Activated naive CD4-positive, alpha-beta T cell treated with Interleukin-2 at 50 U/mL for 16 hours (primary cell): Measurements from ENCODE around the gene ASB16.

ENCODE experiments used
- DNase-seq: peaks from one replicate; pipeline ENCODE4 v3.0.0-alpha.2; 2020

The ASB16 gene

GRCh38 chr17:44211281-44212265, 41.1 kb downstream of the ASB16 start:
- DNase-seq: no peak

GRCh38 chr17:44212507-44213402, 42.3 kb downstream of the ASB16 start:
- DNase-seq: no peak

GRCh38 chr17:44213403-44214229, 43.1 kb downstream of the ASB16 start:
- DNase-seq: no peak

GRCh38 chr17:44214230-44214494, 43.7 kb downstream of the ASB16 start:
- no peak for DNase-seq

- no peak for DNase-seq
These were observed 44.4 kb downstream of the ASB16 start for GRCh38 chr17:44214896-44215295.

- no peak for DNase-seq
These were observed 45.7 kb downstream of the ASB16 start for GRCh38 chr17:44216173-44216572.

- DNase-seq: no peak
These were observed 46.2 kb downstream of the ASB16 start for GRCh38 chr17:44216694-44217093.

GRCh38 chr17:44217738-44218343, 47.3 kb downstream of the ASB16 start:
- DNase-seq: no peak

GRCh38 chr17:44218344-44219107, 48.0 kb downstream of the ASB16 start:
- peak; percentile 85 for DNase-seq

GRCh38 chr17:44219108-44219615, 48.7 kb downstream of the ASB16 start:
- DNase-seq: peak; percentile 73

GRCh38 chr17:44219616-44220212, 49.2 kb downstream of the ASB16 start, which contains the start of gene UBTF:
Gene UBTF, minus strand, starts transcription at chr17:44219675. Its CDS starts 1,446 bp downstream, at chr17:44218229.
- peak; percentile 72 for DNase-seq

GRCh38 chr17:44220213-44221083, 49.9 kb downstream of the ASB16 start:
- DNase-seq: peak; percentile 61

GRCh38 chr17:44221084-44221861, 50.8 kb downstream of the ASB16 start:
- peak; percentile 69 for DNase-seq

GRCh38 chr17:44221862-44222111, 51.3 kb downstream of the ASB16 start:
- DNase-seq: no peak

GRCh38 chr17:44222112-44222869, 51.8 kb downstream of the ASB16 start:
- DNase-seq: peak; percentile 46

- no peak for DNase-seq
These were observed 53.1 kb downstream of the ASB16 start for GRCh38 chr17:44223541-44224071.
